Neuronal stem cell (in vitro differentiated cells): ENCODE measurements around the gene RGS6.

Experiments
- DNase-seq: peaks from one replicate; pipeline ENCODE4 v3.0.0-alpha.2; 2013; ENCODE audit warnings: low spot score
- H2AFZ ChIP-seq: one replicate; pipeline ENCODE4 v1.6.1; 2013; ENCODE audit warnings: mild to moderate bottlenecking, low read length, inconsistent platforms
- H2AK5ac ChIP-seq: 2 replicates; pipeline ENCODE4 v1.6.1; 2013; ENCODE audit warnings: low read depth, mild to moderate bottlenecking, inconsistent platforms, low read length, moderate library complexity, mixed read lengths
- H2BK120ac ChIP-seq: 2 replicates; pipeline ENCODE4 v1.6.1; 2013; ENCODE audit warnings: low read depth, mild to moderate bottlenecking, inconsistent platforms, low read length, moderate library complexity, mixed read lengths
- H2BK12ac ChIP-seq: one replicate; pipeline ENCODE4 v1.6.1; 2013; ENCODE audit warnings: low read length, inconsistent platforms
- H2BK15ac ChIP-seq: 2 replicates; pipeline ENCODE4 v1.6.1; 2013; ENCODE audit warnings: mild to moderate bottlenecking, low read length, inconsistent platforms, mixed read lengths
- H2BK5ac ChIP-seq: one replicate; pipeline ENCODE4 v1.6.1; 2013; ENCODE audit warnings: inconsistent platforms, mild to moderate bottlenecking, low read length, moderate library complexity
- H3K14ac ChIP-seq: one replicate; pipeline ENCODE4 v1.6.1; 2013; ENCODE audit warnings: low read length, inconsistent platforms
- H3K18ac ChIP-seq: 2 replicates; pipeline ENCODE4 v1.6.1; 2013; ENCODE audit warnings: low read length, inconsistent platforms
- H3K23ac ChIP-seq: 2 replicates; pipeline ENCODE4 v1.6.1; 2013; ENCODE audit warnings: low read depth, mild to moderate bottlenecking, mixed read lengths, low read length, inconsistent platforms; ENCODE audit not compliant: poor library complexity
- H3K27ac ChIP-seq: replicated peaks from 3 replicates; pipeline ENCODE4 v1.5.1; 2013; ENCODE audit warnings: low read length, inconsistent platforms
- H3K27me3 ChIP-seq, 3 experiments: 2 replicates each; pipeline ENCODE4 v1.6.1; 2013; ENCODE audit warnings: low read length in 3 of 3, mild to moderate bottlenecking in 2 of 3, inconsistent platforms in 1 of 3, low read depth in 1 of 3, mixed read lengths in 1 of 3, moderate library complexity in 1 of 3; ENCODE audit not compliant: control insufficient read depth in 3 of 3, insufficient read depth in 3 of 3
- H3K36me3 ChIP-seq, 2 donors: replicated peaks in 1 of 2; 2 replicates each; pipeline ENCODE4 v1.6.1; 2013; ENCODE audit warnings: low read length in 2 of 2; ENCODE audit not compliant: control insufficient read depth in 2 of 2, insufficient read depth in 2 of 2
- H3K4ac ChIP-seq: 2 replicates; pipeline ENCODE4 v1.6.1; 2013; ENCODE audit warnings: inconsistent platforms, mild to moderate bottlenecking, low read length, moderate library complexity
- H3K4me1 ChIP-seq, 2 donors: 1 replicate in 1 of 2; 2 replicates in 1 of 2; pipeline ENCODE4 v1.6.1; 2013; ENCODE audit warnings: low read length in 2 of 2, low read depth in 1 of 2; ENCODE audit not compliant: control insufficient read depth in 2 of 2, insufficient read depth in 1 of 2
- H3K4me2 ChIP-seq: one replicate; pipeline ENCODE4 v1.6.1; 2013; ENCODE audit warnings: mild to moderate bottlenecking, low read length, inconsistent platforms; ENCODE audit not compliant: insufficient read depth, poor library complexity, severe bottlenecking
- H3K4me3 ChIP-seq, 2 donors: 2 replicates each; pipeline ENCODE4 v1.5.1; 2013; ENCODE audit warnings: low read length in 2 of 2, mild to moderate bottlenecking in 2 of 2, inconsistent platforms in 1 of 2, moderate library complexity in 1 of 2
- H3K79me1 ChIP-seq: one replicate; pipeline ENCODE4 v1.6.1; 2013; ENCODE audit warnings: low read depth, mild to moderate bottlenecking, inconsistent platforms, low read length, moderate library complexity
- H3K9ac ChIP-seq: one replicate; pipeline ENCODE4 v1.6.1; 2013; ENCODE audit warnings: mild to moderate bottlenecking, low read depth, low read length, inconsistent platforms; ENCODE audit not compliant: poor library complexity
- H3K9me3 ChIP-seq, 2 donors: replicated peaks in 1 of 2; 2 replicates each; pipeline versions ENCODE3 to v1.6.1; 2013; ENCODE audit warnings: low read length in 2 of 2, mild to moderate bottlenecking in 2 of 2, inconsistent platforms in 1 of 2, low read depth in 1 of 2, mixed read lengths in 1 of 2, moderate library complexity in 1 of 2; ENCODE audit not compliant: control insufficient read depth in 2 of 2, insufficient read depth in 1 of 2
- H4K8ac ChIP-seq: one replicate; pipeline ENCODE4 v1.6.1; 2013; ENCODE audit warnings: low read depth, mild to moderate bottlenecking, inconsistent platforms, low read length, moderate library complexity
- H4K91ac ChIP-seq: one replicate; pipeline ENCODE4 v1.6.1; 2013; ENCODE audit warnings: low read length, low read depth, mild to moderate bottlenecking, inconsistent platforms; ENCODE audit not compliant: poor library complexity
- WGBS, 2 donors: extraction: QIAGEN DNeasy Blood & Tissue Kit; methylation state at CpG; one replicate each; pipeline ENCODE4 v1.1.7; 2013; ENCODE audit warnings: missing lambda C conversion rate in 2 of 2, mixed read lengths in 1 of 2; ENCODE audit not compliant: insufficient read length in 2 of 2, insufficient replicate concordance in 1 of 2; ENCODE audit errors: extremely low coverage in 2 of 2; 5-methylcytosine and 5-hydroxymethylcytosine counted together

The RGS6 gene

DNA sequence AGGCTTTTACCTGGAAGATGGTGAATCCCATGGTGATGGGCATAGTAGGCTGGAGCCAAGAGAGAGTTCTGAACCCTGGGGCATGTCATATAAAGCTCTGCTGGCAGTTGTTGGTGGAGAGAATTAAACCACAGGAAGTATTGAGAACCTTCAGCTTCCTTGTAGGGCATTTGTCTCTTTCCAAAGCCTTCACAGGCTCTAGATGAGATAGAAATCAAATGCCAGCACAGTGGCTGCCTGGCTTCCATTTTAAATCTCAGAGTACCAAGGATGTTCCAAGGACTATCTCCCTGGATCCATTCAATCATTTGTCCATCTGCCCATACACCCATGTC, 592.0 kb downstream of the RGS6 start:
- Histone ChIP-seq H3K4me2 (no peak overlapping the region), H3K9ac (no peak overlapping the region), H3K36me3 (no peaks in the 10 kb centered on the region), H3K27ac (no peak overlapping the region), H2BK12ac (no peak overlapping the region), H3K18ac (no peak overlapping the region), H3K27me3 (no peaks in the 10 kb centered on the region), H3K4ac (no peak overlapping the region), H3K79me1 (no peaks in the 10 kb centered on the region), H4K8ac (no peak overlapping the region), H2AFZ (no peak overlapping the region), H3K23ac (no peak overlapping the region), H4K91ac (no peak overlapping the region), H3K4me3 (no peak overlapping the region), H3K9me3 (peaks cover 0 to 3% of the 10 kb centered on the region in 2 donors), H2BK120ac (no peak overlapping the region), H3K14ac (no peak overlapping the region), H2AK5ac (no peak overlapping the region), H3K4me1 (peaks cover 2% of the 10 kb centered on the region in 2 donors), H2BK15ac (no peak overlapping the region), H2BK5ac (no peak overlapping the region)
- no peak for DNase-seq

DNA sequence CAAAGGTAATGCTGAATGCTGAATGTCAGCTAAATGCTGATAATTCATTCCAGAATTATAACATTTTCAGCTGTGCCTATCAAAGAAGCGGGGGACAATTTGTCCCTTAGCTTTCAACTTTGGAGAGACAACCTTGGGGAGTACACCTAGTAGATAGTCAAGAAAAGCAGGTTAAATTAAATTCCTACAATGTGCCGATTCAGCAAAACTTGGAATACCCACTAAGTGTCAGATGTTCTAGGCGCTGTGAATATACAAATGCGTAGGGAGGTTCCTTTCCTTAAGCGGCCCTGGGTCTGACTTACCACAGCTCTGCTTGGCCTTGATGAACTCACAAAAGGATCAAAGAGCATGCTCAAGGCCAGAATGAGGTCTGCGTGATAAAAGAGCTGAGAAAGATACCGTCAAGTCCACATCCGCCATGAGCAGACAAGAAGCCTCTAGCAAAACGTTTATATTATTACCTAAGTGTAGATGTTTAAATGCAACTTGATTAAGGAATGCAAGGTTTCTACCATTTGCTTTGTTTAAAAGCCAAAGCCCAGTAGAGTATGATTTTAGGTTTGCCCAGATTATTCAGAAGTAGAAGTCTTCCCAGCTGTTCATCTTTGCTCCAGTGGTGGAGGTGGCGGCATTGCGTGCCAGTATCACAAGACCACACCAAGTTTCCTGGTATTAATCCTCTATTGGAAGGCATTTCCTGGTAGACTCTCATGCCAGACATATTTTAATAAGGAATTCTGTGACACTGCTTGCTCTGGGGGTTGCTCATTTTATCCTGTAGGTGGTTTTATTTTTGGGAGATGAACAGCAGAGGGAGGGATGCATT, 593.1 kb downstream of the RGS6 start:
- WGBS, 2 donors = no CpG with 5 or more reads among the region's 11 CpGs
- no peak overlapping the region for H3K14ac ChIP-seq
- no peak overlapping the region for H2BK5ac ChIP-seq
- peaks cover 0 to under 1% of the 10 kb centered on the region in 2 donors for H3K9me3 ChIP-seq
- H3K4ac ChIP-seq = no peak overlapping the region
- H3K23ac ChIP-seq = no peak overlapping the region
- H3K18ac ChIP-seq = no peak overlapping the region
- no peaks in the 10 kb centered on the region for H3K36me3 ChIP-seq
- no peak overlapping the region for H4K91ac ChIP-seq
- no peak for DNase-seq
- H2BK15ac ChIP-seq = no peak overlapping the region
- H3K4me1 ChIP-seq = peaks cover 2% of the 10 kb centered on the region in 2 donors
- H3K4me2 ChIP-seq = no peak overlapping the region
- H3K27ac ChIP-seq = no peak overlapping the region
- no peak overlapping the region for H2BK120ac ChIP-seq
- no peaks in the 10 kb centered on the region for H3K79me1 ChIP-seq
- no peaks in the 10 kb centered on the region for H3K27me3 ChIP-seq
- H3K4me3 ChIP-seq = no peak overlapping the region
- H4K8ac ChIP-seq = no peak overlapping the region
- no peak overlapping the region for H3K9ac ChIP-seq
- H2AFZ ChIP-seq = no peak overlapping the region
- no peak overlapping the region for H2BK12ac ChIP-seq
- H2AK5ac ChIP-seq = no peak overlapping the region

DNA sequence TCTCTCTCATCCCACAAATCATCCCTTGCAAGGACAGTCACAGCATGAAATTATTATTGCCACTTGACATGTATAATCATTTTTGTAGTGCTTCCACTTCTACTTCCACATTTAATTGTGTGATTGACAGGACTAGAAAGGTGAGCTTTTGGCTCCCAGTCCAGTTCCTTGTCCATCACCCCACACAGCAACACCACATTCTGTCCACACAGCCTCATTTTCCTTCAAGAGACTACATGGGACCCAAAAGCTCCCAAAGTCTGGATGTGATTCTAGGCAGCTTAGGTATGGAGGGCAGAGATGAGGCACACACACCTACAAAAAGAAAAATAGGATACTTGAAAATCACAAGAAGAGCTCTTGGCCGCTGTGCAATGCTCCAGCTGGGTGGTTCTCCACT, 595.4 kb downstream of the RGS6 start:
- H3K4me2 ChIP-seq = no peak overlapping the region
- no peak for DNase-seq
- H3K9me3 ChIP-seq = peaks cover 0 to 2% of the 10 kb centered on the region in 2 donors
- H3K79me1 ChIP-seq = no peaks in the 10 kb centered on the region
- H3K4me3 ChIP-seq = no peak overlapping the region
- no peak overlapping the region for H2BK120ac ChIP-seq
- H3K36me3 ChIP-seq = no peaks in the 10 kb centered on the region
- H3K27ac ChIP-seq = no peak overlapping the region
- H3K4ac ChIP-seq = no peak overlapping the region
- H2AK5ac ChIP-seq = no peak overlapping the region
- no peak overlapping the region for H4K91ac ChIP-seq
- H3K9ac ChIP-seq = no peak overlapping the region
- no peak overlapping the region for H4K8ac ChIP-seq
- no peak overlapping the region for H3K14ac ChIP-seq
- no peak overlapping the region for H2AFZ ChIP-seq
- no peak overlapping the region for H2BK12ac ChIP-seq
- no CpG with 5 or more reads among the region's 1 CpG for WGBS, 2 donors
- no peak overlapping the region for H2BK5ac ChIP-seq
- no peak overlapping the region for H3K23ac ChIP-seq
- no peaks in the 10 kb centered on the region for H3K27me3 ChIP-seq
- peaks cover 2% of the 10 kb centered on the region in 2 donors for H3K4me1 ChIP-seq
- no peak overlapping the region for H3K18ac ChIP-seq
- H2BK15ac ChIP-seq = no peak overlapping the region

DNA sequence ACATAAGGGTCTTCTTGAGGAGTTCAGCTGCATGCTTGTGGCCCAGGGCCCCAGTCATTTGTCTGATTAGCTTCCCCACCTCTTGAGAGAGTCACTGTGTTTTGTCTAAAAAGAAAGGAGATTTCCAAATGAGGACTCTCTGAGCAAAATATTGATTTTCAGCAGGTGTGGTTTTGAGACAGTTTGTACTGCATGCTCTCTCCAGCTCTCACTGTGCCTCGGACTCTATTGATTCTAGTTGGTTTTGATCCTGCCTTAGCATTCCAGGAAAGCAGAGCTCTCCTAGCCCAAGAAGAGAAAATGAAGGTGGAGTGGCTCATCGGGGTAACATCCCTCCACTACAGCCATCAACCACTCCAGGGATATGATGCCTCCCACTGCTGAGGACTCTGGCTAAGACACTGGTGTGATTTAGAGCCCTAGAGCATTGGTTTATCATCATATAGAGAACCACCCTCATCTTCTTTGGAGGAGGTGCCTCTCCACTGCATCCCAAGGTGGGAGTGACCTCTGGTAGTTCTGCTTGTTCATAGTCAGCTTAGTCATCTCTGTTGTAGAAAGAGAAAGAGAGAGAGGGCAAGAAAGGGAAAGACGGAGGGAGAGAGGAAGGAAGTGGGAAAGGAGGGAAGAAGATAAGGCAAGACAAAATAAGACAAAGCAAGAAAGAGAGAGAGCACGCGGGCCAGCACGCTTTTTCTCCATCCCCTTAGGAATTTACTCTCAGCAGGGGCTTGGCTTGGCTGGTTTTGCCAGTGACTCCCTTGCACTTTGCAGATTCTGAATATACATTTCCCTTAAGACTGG, 596.0 kb downstream of the RGS6 start:
- no peak overlapping the region for H2BK15ac ChIP-seq
- H4K91ac ChIP-seq = no peak overlapping the region
- H3K4me1 ChIP-seq = peaks cover 2% of the 10 kb centered on the region in 2 donors
- H3K27ac ChIP-seq = no peak overlapping the region
- peaks cover 0 to 7% of the 10 kb centered on the region in 2 donors for H3K9me3 ChIP-seq
- DNase-seq = no peak
- no peak overlapping the region for H4K8ac ChIP-seq
- no peak overlapping the region for H3K9ac ChIP-seq
- H3K4ac ChIP-seq = no peak overlapping the region
- WGBS, 2 donors = no CpG with 5 or more reads among the region's 6 CpGs
- no peak overlapping the region for H3K4me3 ChIP-seq
- no peak overlapping the region for H2BK120ac ChIP-seq
- no peak overlapping the region for H3K14ac ChIP-seq
- no peak overlapping the region for H2BK5ac ChIP-seq
- H2AK5ac ChIP-seq = no peak overlapping the region
- no peaks in the 10 kb centered on the region for H3K27me3 ChIP-seq
- H3K4me2 ChIP-seq = no peak overlapping the region
- H3K23ac ChIP-seq = no peak overlapping the region
- H3K18ac ChIP-seq = no peak overlapping the region
- peak overlapping the region; percentile 53 for H2AFZ ChIP-seq
- no peak overlapping the region for H2BK12ac ChIP-seq
- H3K79me1 ChIP-seq = no peaks in the 10 kb centered on the region
- no peaks in the 10 kb centered on the region for H3K36me3 ChIP-seq
